C4-2B (cell line): Measurements from ENCODE around the gene LELP1.

Source experiments
- ZFX ChIP-seq: fragments of 450-650 bp; IDR thresholded peaks from 2 replicates; pipeline ENCODE4 v1.6.1; 2017
- TF ChIP-seq, protein P1 (sequence below): fragments of 450-650 bp; conservative IDR thresholded peaks from 2 replicates; pipeline ENCODE4 v1.5.1; 2017; ENCODE audit warnings: mild to moderate bottlenecking

DNA sequence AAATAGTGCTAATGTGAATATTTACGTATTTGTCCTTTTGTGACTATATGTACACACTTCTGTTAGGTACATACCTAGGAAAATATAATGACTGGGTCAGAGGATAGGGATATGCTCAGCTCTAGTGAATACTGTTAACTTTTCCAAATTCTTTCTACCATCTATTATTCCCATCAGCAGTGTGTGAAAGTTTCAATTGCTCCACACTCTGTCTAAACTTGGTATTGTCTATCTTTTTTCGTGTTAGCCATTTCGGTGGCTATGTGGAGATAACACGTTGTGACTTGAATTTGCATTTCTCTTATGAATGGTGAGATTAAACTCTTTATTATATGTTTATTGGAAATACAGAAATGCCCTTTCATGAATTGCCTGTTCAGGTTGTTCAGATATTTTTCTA, 22.7 kb upstream of the LELP1 start:
- TF ChIP-seq, protein P1, sequence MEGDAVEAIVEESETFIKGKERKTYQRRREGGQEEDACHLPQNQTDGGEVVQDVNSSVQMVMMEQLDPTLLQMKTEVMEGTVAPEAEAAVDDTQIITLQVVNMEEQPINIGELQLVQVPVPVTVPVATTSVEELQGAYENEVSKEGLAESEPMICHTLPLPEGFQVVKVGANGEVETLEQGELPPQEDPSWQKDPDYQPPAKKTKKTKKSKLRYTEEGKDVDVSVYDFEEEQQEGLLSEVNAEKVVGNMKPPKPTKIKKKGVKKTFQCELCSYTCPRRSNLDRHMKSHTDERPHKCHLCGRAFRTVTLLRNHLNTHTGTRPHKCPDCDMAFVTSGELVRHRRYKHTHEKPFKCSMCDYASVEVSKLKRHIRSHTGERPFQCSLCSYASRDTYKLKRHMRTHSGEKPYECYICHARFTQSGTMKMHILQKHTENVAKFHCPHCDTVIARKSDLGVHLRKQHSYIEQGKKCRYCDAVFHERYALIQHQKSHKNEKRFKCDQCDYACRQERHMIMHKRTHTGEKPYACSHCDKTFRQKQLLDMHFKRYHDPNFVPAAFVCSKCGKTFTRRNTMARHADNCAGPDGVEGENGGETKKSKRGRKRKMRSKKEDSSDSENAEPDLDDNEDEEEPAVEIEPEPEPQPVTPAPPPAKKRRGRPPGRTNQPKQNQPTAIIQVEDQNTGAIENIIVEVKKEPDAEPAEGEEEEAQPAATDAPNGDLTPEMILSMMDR: peak; percentile 9; the same call in 1 of the 2 replicates
- no peak for TF ChIP-seq ZFX
